KOPT-K1 (cell line): Measurements from ENCODE around the gene GPX1.
A peak's percentile ranks its signal among the peaks of the same experiment; 100 is the strongest.
"Not testable (repeated sequence)": the region's sequence is repeated elsewhere in the genome, so short reads cannot be mapped to it uniquely, and the experiment has no call there.

ENCODE experiments used
- H3K27ac ChIP-seq: fragments of 200-600 bp; sonication (generic); 2 replicates; pipeline ENCODE4 v1.5.1; 2016; ENCODE audit warnings: antibody characterized with exemption, mild to moderate bottlenecking, low read depth, low read length; ENCODE audit not compliant: poor library complexity, severe bottlenecking
- H3K36me3 ChIP-seq: fragments of 200-600 bp; sonication (generic); 2 replicates; pipeline ENCODE4 v1.5.1; 2017; ENCODE audit warnings: antibody characterized with exemption, mild to moderate bottlenecking, low read length, moderate library complexity; ENCODE audit not compliant: insufficient read depth
- H3K9me3 ChIP-seq: fragments of 200-600 bp; sonication (generic); 2 replicates; pipeline ENCODE4 v1.5.1; 2017; ENCODE audit warnings: antibody characterized with exemption, low read length, mild to moderate bottlenecking; ENCODE audit not compliant: insufficient read depth, poor library complexity, severe bottlenecking

The GPX1 gene

GRCh38 chr3:49358217-49358883 lies at the start of gene GPX1:
GPX1 (minus strand) TSS chr3:49358353; CDS start chr3:49358278, 75 bp downstream.
- H3K36me3 ChIP-seq = peaks cover 65% of the 10 kb centered on the region
- peak within 1 kb of the TSS; percentile 73 for H3K27ac ChIP-seq
- H3K9me3 ChIP-seq = no peaks in the 10 kb centered on the region

GRCh38 chr3:49406571-49407565 lies 48.7 kb upstream of the GPX1 start:
- Histone ChIP-seq H3K9me3 (no peaks in the 10 kb centered on the region), H3K27ac (no peak overlapping the region), H3K36me3 (peaks cover 39% of the 10 kb centered on the region)

GRCh38 chr3:49405570-49405969 lies 47.4 kb upstream of the GPX1 start:
- H3K27ac ChIP-seq, H3K9me3 ChIP-seq: not testable (repeated sequence)
- H3K36me3 ChIP-seq = peaks cover 48% of the 10 kb centered on the region

GRCh38 chr3:49403891-49404290 lies 45.7 kb upstream of the GPX1 start:
- Histone ChIP-seq H3K36me3 (peaks cover 53% of the 10 kb centered on the region), H3K27ac (no peak overlapping the region), H3K9me3 (no peaks in the 10 kb centered on the region)

- H3K27ac ChIP-seq = no peak overlapping the region
- H3K9me3 ChIP-seq = no peaks in the 10 kb centered on the region
- peaks cover 67% of the 10 kb centered on the region for H3K36me3 ChIP-seq
Observed at GRCh38 chr3:49401766-49402165, 43.6 kb upstream of the GPX1 start.

GRCh38 chr3:49399461-49399860 lies 41.3 kb upstream of the GPX1 start:
- no peaks in the 10 kb centered on the region for H3K9me3 ChIP-seq
- H3K27ac ChIP-seq = no peak overlapping the region
- H3K36me3 ChIP-seq = peaks cover 77% of the 10 kb centered on the region

- Histone ChIP-seq H3K27ac (no peak overlapping the region), H3K36me3 (peaks cover 72% of the 10 kb centered on the region), H3K9me3 (no peaks in the 10 kb centered on the region)
Observed at GRCh38 chr3:49397470-49397869, 39.3 kb upstream of the GPX1 start.

GRCh38 chr3:49391310-49391709 lies 33.2 kb upstream of the GPX1 start:
- H3K36me3 ChIP-seq = peaks cover 56% of the 10 kb centered on the region
- H3K27ac ChIP-seq, H3K9me3 ChIP-seq: not testable (repeated sequence)

- peaks cover 36% of the 10 kb centered on the region for H3K36me3 ChIP-seq
- no peak overlapping the region for H3K27ac ChIP-seq
- no peaks in the 10 kb centered on the region for H3K9me3 ChIP-seq
Observed at GRCh38 chr3:49389297-49389696, 31.1 kb upstream of the GPX1 start.

- peaks cover 31% of the 10 kb centered on the region; the same call in 1 of the 2 replicates for H3K36me3 ChIP-seq
- H3K9me3 ChIP-seq = no peaks in the 10 kb centered on the region
Observed at GRCh38 chr3:49388289-49388820, 30.2 kb upstream of the GPX1 start.

GRCh38 chr3:49387721-49388120 lies 29.6 kb upstream of the GPX1 start:
- H3K36me3 ChIP-seq = peaks cover 25% of the 10 kb centered on the region; the same call in 1 of the 2 replicates
- H3K27ac ChIP-seq = no peak overlapping the region
- H3K9me3 ChIP-seq = no peaks in the 10 kb centered on the region

More at GRCh38 chr3:49388289-49388820, 30.2 kb upstream of the GPX1 start:
- H3K27ac ChIP-seq = no peak overlapping the region

- H3K9me3 ChIP-seq = no peaks in the 10 kb centered on the region
- no peak overlapping the region for H3K27ac ChIP-seq
- H3K36me3 ChIP-seq = peaks cover 25% of the 10 kb centered on the region; the same call in 1 of the 2 replicates
Observed at GRCh38 chr3:49386056-49386756, 28.1 kb upstream of the GPX1 start.

GRCh38 chr3:49385617-49386016 lies 27.5 kb upstream of the GPX1 start:
- H3K36me3 ChIP-seq = peaks cover 25% of the 10 kb centered on the region; the same call in 1 of the 2 replicates
- H3K9me3 ChIP-seq = no peaks in the 10 kb centered on the region
- no peak overlapping the region for H3K27ac ChIP-seq

GRCh38 chr3:49383387-49383786 lies 25.2 kb upstream of the GPX1 start:
- Histone ChIP-seq H3K36me3 (peaks cover 8% of the 10 kb centered on the region; the same call in 1 of the 2 replicates), H3K27ac (no peak overlapping the region)

More at GRCh38 chr3:49383387-49383786, 25.2 kb upstream of the GPX1 start:
- H3K9me3 ChIP-seq = no peaks in the 10 kb centered on the region
